Muscle of back (tissue), 11 donors: Measurements from ENCODE around the gene BCL6. TPM values are rescaled to one million over a fixed set of nuclear protein-coding genes. Genes with fewer than 3 reads are reported as not detected.
A peak's percentile ranks its signal among the peaks of the same experiment; 100 is the strongest.

Experiments
- DNase-seq, 3 donors: peaks; one replicate each; pipeline versions ENCODE4 v3.0.0 to v3.0.0-alpha.2; 2013
- polyA plus RNA-seq, 10 donors: library from polyadenylated mRNA; unstranded; fragments of 120-200 nt; gene quantifications; one replicate each; pipeline ENCODE4 v1.2.1, GENCODE V29; 2013; ENCODE audit not compliant: insufficient read length in 10 of 10

Gene BCL6
- polyA plus RNA-seq, 10 donors = 14.2 to 31.1 (median 21.0) TPM

GRCh38 chr3:187763850-187764648 is 18.8 kb upstream of the BCL6 start:
- no peak for DNase-seq

- DNase-seq = no peak
Measured at GRCh38 chr3:187762792-187763191, 17.5 kb upstream of the BCL6 start.

GRCh38 chr3:187759601-187760000 is 14.3 kb upstream of the BCL6 start:
- DNase-seq = no peak

- DNase-seq = no peak
Measured at GRCh38 chr3:187758318-187758955, 13.2 kb upstream of the BCL6 start.

DNA sequence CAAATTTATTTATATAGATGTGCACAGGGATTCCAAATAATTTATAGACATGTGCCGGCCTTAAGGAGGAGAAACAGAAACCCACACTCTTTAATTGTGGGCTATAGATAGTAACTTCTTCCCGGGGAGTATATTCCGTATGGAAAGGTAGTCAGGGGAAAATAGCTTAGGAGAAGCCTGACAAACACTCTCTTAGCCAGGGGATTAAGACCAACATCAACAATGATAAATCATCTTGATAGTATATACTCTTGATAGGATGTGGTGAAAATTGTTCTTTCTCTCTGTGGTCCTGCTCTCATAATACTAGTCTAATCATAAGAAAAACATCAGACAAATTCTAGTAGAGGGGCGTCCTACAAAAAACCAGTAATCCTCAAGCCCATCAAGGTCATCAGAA is 8.2 kb upstream of the BCL6 start:
- no peak for DNase-seq

DNA sequence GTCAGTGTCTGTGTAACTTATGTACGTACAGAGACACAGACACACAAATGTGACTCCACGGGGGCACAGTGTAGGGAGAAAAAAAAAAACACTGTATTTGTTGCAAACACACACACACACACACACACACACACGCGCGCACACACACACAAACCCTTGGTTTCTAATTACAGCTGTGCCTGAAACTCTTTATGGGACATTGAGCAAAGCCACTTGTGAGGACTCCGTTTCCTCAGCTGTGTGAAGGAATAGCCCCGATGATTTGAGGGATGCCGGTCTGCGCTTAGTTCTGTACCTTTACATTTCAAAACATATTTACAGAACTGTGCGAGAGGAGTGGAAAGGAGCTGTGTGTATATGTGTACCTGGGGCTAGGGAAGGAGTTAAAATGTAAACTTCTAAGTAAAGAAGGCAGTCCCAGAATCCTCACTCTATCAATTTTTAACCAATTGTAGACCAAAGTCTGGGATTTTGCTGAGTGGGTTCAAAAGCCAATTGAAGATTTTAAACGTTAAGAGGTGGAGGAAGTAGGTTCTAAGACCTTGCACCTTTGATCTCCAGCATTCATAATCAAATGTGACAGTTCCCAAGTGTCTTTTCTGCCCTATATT is 5.3 kb upstream of the BCL6 start:
- peak in 1 of 3 donors; percentile 29 for DNase-seq

DNA sequence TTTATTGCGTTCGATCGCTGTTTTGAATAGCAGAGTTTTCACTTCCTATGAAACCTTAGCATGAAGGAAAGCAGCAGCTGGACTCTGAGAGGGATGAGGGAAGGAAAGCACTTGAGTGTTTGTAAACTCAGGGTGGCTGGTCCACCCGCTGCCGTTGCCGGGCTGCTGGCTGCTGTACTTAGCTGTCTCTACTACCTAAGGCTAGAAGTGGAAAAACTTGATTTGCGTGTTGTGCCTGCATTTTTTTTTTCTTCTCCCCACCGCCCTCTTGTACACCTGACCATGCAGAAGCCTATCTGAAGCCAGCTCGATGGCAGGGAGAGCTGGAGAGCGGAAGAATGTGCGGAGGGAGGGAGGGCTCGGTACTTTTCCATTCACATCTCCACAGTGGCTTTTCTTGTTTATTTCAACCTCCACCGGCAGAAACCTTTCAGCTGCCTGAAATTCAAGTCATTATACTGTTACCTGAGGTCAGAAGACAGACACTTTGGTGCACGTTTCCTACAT is 4.8 kb upstream of the BCL6 start:
- peak; percentile 42 to 73 (median 49) for DNase-seq

DNA sequence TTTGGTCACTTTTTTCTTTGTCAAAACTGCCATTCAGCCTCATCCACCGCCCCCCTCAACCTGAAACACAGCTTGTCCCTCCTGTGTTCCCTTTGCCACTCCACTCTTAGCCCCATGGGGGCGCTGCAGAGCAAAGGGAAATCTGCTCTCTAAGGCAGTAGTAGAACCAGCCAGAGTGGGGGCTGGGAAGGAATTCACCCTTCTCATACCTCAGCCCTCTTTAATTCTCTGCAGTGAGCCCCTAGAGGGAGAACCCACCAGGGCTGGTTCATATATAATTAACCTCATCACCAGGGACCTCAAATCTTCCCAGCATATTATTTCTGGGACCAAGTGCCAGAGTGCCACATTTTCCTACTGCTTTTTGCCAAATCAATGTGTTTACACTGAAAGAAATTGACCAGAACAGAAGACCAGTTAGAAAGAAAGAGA is 2.8 kb upstream of the BCL6 start:
- DNase-seq = peak; percentile 90 to 93 (median 90)

GRCh38 chr3:187747506-187747905 is 2.2 kb upstream of the BCL6 start:
- no peak for DNase-seq

DNA sequence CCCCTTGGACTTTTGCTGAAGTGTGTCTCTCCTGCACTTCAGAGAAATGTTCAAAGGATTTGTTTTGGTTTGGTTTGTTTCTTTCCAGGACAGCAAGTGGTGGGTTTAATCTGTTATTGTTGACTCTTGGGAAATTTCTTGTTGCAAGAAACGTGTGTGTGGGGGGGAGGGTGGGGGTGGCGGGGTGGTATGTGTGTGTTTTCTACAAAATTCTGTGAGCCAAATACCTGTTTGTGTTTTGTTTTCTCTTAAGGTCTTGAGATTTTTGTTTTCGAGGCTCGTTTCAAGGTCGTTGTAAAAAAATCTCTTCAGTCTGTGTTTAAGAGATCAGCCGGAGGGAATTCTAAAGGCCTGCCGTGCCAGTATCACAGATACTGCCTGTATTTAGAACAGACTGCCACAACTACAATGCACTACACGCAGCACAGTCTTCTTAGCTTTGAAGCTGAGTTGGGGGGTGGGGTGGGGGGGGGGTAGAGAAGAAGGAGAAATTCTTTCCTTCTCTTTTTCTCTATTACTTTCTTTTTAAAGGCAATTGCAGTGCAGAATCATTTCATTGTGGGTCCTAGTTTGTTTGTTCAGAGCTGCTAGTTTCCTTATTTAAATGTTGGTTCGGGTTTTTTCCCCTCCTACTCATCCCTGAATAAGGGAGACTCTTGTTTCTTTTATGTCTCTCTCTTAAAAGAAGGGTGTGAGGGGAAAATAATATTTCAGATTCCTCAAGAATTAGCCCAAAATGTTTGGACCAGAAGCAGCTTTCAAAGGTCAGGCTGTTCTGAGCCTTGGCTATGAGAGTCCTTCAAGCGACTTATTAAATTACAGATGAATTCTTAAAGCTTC is 1.4 kb upstream of the BCL6 start:
- peak; percentile 42 to 71 (median 53) for DNase-seq

GRCh38 chr3:187746059-187746441 is 782 bp upstream of the BCL6 start:
- DNase-seq = peak in 1 of 3 donors; percentile 23

DNA sequence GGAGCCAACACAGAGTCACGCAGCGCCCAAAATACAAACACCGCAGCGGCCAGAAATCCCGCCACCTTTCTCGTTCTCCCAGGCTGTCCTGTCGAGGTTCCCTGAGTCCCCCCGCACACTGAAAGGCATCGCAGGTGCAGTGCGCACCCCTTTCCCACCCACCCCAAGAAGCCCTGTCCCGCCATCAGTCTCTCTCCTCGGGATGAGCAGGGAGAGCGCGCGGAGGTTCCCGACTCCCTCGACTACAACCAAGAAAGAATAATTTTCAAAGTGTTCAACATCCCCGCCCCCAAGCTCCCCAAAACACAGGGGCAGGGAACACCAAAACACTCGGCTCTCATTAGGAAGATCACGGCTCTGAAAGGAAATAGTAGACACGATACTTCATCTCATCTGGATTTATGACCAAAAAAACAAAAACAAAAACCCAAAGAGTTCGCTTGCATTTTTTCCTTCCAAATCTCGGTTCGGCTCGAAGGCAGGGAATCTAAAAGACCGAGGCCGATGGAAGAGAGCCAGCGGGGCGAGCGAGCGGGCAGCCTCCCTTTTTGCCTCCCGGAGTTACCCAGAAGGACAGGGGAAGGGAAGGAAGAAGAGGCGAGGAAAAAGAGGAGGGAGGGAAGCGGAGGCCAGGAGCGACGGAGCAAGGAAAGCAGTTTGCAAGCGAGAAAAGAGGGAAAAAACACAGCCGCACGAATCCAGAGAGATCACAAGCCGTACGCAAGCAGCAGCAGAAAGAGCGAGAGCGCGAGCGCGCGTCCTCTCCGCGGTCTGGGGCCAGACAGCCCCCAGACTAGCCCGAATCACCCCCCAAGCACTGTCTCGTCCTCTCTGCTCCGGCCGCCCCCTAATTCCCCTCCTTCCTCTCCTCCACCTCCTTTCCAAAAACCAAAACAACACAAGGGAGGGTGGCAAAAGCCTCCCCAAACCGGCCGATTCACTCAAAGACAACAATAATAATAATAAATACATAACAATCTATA is 808 bp downstream of the BCL6 start:
- peak; percentile 66 to 93 (median 87) for DNase-seq

GRCh38 chr3:187743195-187744141 is 1.8 kb downstream of the BCL6 start:
- DNase-seq = peak; percentile 45 to 82 (median 65)

DNA sequence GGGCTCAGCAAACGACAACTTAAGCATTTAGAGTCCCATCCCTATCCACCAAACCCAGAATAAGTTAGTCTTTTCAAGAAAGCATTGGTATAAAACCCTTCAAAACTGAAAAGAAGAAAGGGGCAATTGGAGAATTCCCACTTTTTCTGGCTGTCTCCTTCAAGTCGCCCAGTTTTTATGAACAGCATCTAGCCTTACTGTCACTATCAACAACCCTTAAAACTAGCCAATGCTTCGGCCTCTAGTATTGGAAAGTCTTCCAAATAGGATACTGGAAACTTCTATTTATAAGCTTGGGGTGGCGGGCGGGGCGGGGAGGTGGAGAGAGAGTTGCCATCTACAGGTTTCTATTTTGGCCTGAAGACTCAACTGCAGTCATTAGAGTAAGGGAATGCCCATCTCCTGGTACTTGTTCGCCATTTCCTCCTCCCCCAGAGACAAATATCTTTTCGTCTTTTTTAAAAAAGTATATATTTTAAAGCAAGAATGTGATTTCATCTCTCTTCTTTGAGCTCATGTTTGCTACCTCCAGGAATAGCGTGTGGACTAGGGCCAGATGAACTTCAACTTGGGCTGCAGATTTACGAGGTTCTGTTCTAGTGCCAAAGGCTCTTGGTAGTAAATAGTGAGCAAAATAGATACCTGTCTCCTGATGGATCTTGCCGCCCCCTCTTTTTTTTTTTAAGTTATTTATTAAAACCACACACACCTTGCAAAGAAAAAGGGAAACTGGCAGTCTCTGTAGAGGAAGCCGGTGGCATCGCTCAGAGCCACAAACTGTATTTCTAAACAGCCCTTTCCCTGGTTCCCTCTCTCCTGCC is 2.7 kb downstream of the BCL6 start:
- peak; percentile 41 to 63 (median 51) for DNase-seq

GRCh38 chr3:187741403-187742350 is 3.6 kb downstream of the BCL6 start:
- DNase-seq = peak; percentile 71 to 89 (median 82)

DNA sequence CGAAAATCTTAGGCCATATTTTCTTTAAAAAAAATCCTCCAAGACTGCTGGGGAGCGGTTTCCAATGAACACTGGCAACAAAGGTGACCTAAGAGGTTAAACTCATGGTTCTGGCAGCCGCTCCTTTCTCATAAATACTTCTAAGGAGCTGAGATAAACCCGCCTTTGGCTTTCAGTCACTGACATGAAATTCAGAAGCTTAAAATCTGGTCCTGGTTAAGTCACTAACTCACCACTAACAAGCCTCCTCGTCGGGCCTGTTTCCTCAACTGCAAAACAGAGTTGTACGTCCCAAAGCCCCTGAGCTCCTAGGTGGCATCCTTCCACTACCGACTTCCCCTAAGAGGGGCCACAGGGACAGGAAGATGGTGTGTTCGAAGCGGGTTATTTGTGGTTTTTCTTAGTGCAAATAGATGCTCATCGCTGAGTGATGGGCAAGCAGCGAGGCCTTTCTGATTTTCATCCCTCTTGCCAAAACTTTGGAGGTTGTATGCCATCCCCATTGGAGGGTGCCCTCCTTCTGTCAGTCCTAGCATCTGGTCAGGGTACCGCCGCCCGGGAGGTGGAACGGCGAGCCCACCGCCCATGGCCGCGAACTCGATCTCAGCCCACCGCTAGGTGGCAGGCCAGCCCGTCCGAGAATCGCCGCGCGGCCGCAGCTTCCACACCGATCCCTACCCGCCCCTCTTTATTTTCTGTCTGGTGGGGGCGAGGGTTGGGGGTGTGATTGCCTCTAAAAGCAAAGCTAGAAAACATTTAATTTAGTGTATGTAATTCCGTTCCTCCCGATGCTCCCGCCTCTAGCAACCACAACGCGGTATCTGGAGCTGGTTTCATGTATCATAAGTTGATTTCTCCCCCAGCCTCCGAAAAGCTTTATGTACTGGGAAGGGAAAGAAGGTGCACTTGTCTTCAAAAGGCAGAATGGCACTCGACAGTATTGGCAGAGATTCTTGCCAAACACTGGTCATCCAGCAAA is 4.6 kb downstream of the BCL6 start:
- DNase-seq = peak; percentile 68 to 92 (median 84)
